ENCODE measurements around the gene ZNF740.
A peak's percentile ranks its signal among the peaks of the same experiment; 100 is the strongest.

The ZNF740 gene

GRCh38 chr12:53211476-53212381 lies 31.2 kb downstream of the ZNF740 start:
- H3K9me3 ChIP-seq (ENCODE audit: control insufficient read depth, low read length) = no peaks in the 10 kb centered on the region
- no peak overlapping the region for H3K27ac ChIP-seq (ENCODE audit: insufficient read depth, low read depth, low read length, poor library complexity, severe bottlenecking)
- WGBS, 2 experiments = 88% methylated on average over 13 of the region's 13 CpGs
- peaks cover 11% of the 10 kb centered on the region for H3K36me3 ChIP-seq (ENCODE audit: control insufficient read depth, insufficient read depth, low read length)
- H3K27me3 ChIP-seq (ENCODE audit: control insufficient read depth, insufficient read depth, low read length, poor library complexity, severe bottlenecking) = no peaks in the 10 kb centered on the region
- peaks cover 8% of the 10 kb centered on the region for H3K4me1 ChIP-seq (ENCODE audit: control insufficient read depth, insufficient read depth, low read length)
- H3K4me3 ChIP-seq (ENCODE audit: insufficient read depth, low read depth, low read length) = no peak overlapping the region

- Histone ChIP-seq H3K9me3 (ENCODE audit: control insufficient read depth, low read length) (no peaks in the 10 kb centered on the region), H3K4me1 (ENCODE audit: control insufficient read depth, insufficient read depth, low read length) (peaks cover 19% of the 10 kb centered on the region), H3K27me3 (ENCODE audit: control insufficient read depth, insufficient read depth, low read length, poor library complexity, severe bottlenecking) (peaks cover 6% of the 10 kb centered on the region), H3K4me3 (ENCODE audit: insufficient read depth, low read depth, low read length) (no peak overlapping the region), H3K36me3 (ENCODE audit: control insufficient read depth, insufficient read depth, low read length) (peaks cover 11% of the 10 kb centered on the region), H3K27ac (ENCODE audit: insufficient read depth, low read depth, low read length, poor library complexity, severe bottlenecking) (no peak overlapping the region)
- WGBS, 2 experiments = 72 to 76% methylated on average over 12 of the region's 12 CpGs
Observed at GRCh38 chr12:53212931-53213330, 32.4 kb downstream of the ZNF740 start.

- Histone ChIP-seq H3K4me3 (ENCODE audit: insufficient read depth, low read depth, low read length) (no peak overlapping the region), H3K27me3 (ENCODE audit: control insufficient read depth, insufficient read depth, low read length, poor library complexity, severe bottlenecking) (peaks cover 6% of the 10 kb centered on the region), H3K9me3 (ENCODE audit: control insufficient read depth, low read length) (no peaks in the 10 kb centered on the region), H3K4me1 (ENCODE audit: control insufficient read depth, insufficient read depth, low read length) (peaks cover 23% of the 10 kb centered on the region), H3K36me3 (ENCODE audit: control insufficient read depth, insufficient read depth, low read length) (peaks cover 11% of the 10 kb centered on the region), H3K27ac (ENCODE audit: insufficient read depth, low read depth, low read length, poor library complexity, severe bottlenecking) (no peak overlapping the region)
- WGBS, 2 experiments = 20 to 21% methylated on average over 14 of the region's 14 CpGs
Observed at GRCh38 chr12:53213348-53213747, 32.8 kb downstream of the ZNF740 start.

- no peak overlapping the region for H3K27ac ChIP-seq (ENCODE audit: insufficient read depth, low read depth, low read length, poor library complexity, severe bottlenecking)
- peaks cover 9% of the 10 kb centered on the region for H3K27me3 ChIP-seq (ENCODE audit: control insufficient read depth, insufficient read depth, low read length, poor library complexity, severe bottlenecking)
- H3K4me1 ChIP-seq (ENCODE audit: control insufficient read depth, insufficient read depth, low read length) = peaks cover 29% of the 10 kb centered on the region
- no peaks in the 10 kb centered on the region for H3K9me3 ChIP-seq (ENCODE audit: control insufficient read depth, low read length)
- peaks cover 11% of the 10 kb centered on the region for H3K36me3 ChIP-seq (ENCODE audit: control insufficient read depth, insufficient read depth, low read length)
- no peak overlapping the region for H3K4me3 ChIP-seq (ENCODE audit: insufficient read depth, low read depth, low read length)
- 89 to 92% methylated on average over 5 of the region's 5 CpGs for WGBS, 2 experiments
Observed at GRCh38 chr12:53214221-53214620, 33.7 kb downstream of the ZNF740 start.

- 88 to 89% methylated on average over 11 to 12 of the region's 12 CpGs for WGBS, 2 experiments
- Histone ChIP-seq H3K4me3 (ENCODE audit: insufficient read depth, low read depth, low read length) (no peak overlapping the region), H3K4me1 (ENCODE audit: control insufficient read depth, insufficient read depth, low read length) (peaks cover 32% of the 10 kb centered on the region), H3K27me3 (ENCODE audit: control insufficient read depth, insufficient read depth, low read length, poor library complexity, severe bottlenecking) (peaks cover 16% of the 10 kb centered on the region), H3K27ac (ENCODE audit: insufficient read depth, low read depth, low read length, poor library complexity, severe bottlenecking) (no peak overlapping the region), H3K9me3 (ENCODE audit: control insufficient read depth, low read length) (no peaks in the 10 kb centered on the region), H3K36me3 (ENCODE audit: control insufficient read depth, insufficient read depth, low read length) (peaks cover 11% of the 10 kb centered on the region)
Observed at GRCh38 chr12:53214687-53215455, 34.3 kb downstream of the ZNF740 start.

GRCh38 chr12:53215497-53215896 lies 35.0 kb downstream of the ZNF740 start:
- peaks cover 11% of the 10 kb centered on the region for H3K36me3 ChIP-seq (ENCODE audit: control insufficient read depth, insufficient read depth, low read length)
- no peak overlapping the region for H3K27ac ChIP-seq (ENCODE audit: insufficient read depth, low read depth, low read length, poor library complexity, severe bottlenecking)
- WGBS, 2 experiments = 92% methylated on average over 8 of the region's 8 CpGs
- peaks cover 16% of the 10 kb centered on the region for H3K27me3 ChIP-seq (ENCODE audit: control insufficient read depth, insufficient read depth, low read length, poor library complexity, severe bottlenecking)
- H3K9me3 ChIP-seq (ENCODE audit: control insufficient read depth, low read length) = no peaks in the 10 kb centered on the region
- H3K4me1 ChIP-seq (ENCODE audit: control insufficient read depth, insufficient read depth, low read length) = peaks cover 32% of the 10 kb centered on the region
- no peak overlapping the region for H3K4me3 ChIP-seq (ENCODE audit: insufficient read depth, low read depth, low read length)

GRCh38 chr12:53217051-53217930 lies 36.8 kb downstream of the ZNF740 start:
- peaks cover 35% of the 10 kb centered on the region for H3K4me1 ChIP-seq (ENCODE audit: control insufficient read depth, insufficient read depth, low read length)
- H3K27me3 ChIP-seq (ENCODE audit: control insufficient read depth, insufficient read depth, low read length, poor library complexity, severe bottlenecking) = peaks cover 16% of the 10 kb centered on the region
- H3K9me3 ChIP-seq (ENCODE audit: control insufficient read depth, low read length) = no peaks in the 10 kb centered on the region
- H3K36me3 ChIP-seq (ENCODE audit: control insufficient read depth, insufficient read depth, low read length) = peaks cover 11% of the 10 kb centered on the region
- WGBS, 2 experiments = 4 to 8% methylated on average over 19 of the region's 19 CpGs
- peak overlapping the region; percentile 21 for H3K27ac ChIP-seq (ENCODE audit: insufficient read depth, low read depth, low read length, poor library complexity, severe bottlenecking)
- H3K4me3 ChIP-seq (ENCODE audit: insufficient read depth, low read depth, low read length) = peak overlapping the region; percentile 19

GRCh38 chr12:53217931-53218307 lies 37.4 kb downstream of the ZNF740 start:
- Histone ChIP-seq H3K4me3 (ENCODE audit: insufficient read depth, low read depth, low read length) (peak overlapping the region; percentile 72), H3K27me3 (ENCODE audit: control insufficient read depth, insufficient read depth, low read length, poor library complexity, severe bottlenecking) (peaks cover 16% of the 10 kb centered on the region), H3K36me3 (ENCODE audit: control insufficient read depth, insufficient read depth, low read length) (peaks cover 9% of the 10 kb centered on the region), H3K4me1 (ENCODE audit: control insufficient read depth, insufficient read depth, low read length) (peaks cover 42% of the 10 kb centered on the region), H3K27ac (ENCODE audit: insufficient read depth, low read depth, low read length, poor library complexity, severe bottlenecking) (peak overlapping the region; percentile 39), H3K9me3 (ENCODE audit: control insufficient read depth, low read length) (no peaks in the 10 kb centered on the region)
- 10 to 13% methylated on average over 3 of the region's 3 CpGs for WGBS, 2 experiments

GRCh38 chr12:53218551-53219291 lies 38.2 kb downstream of the ZNF740 start:
- Histone ChIP-seq H3K27ac (ENCODE audit: insufficient read depth, low read depth, low read length, poor library complexity, severe bottlenecking) (no peak overlapping the region), H3K9me3 (ENCODE audit: control insufficient read depth, low read length) (no peaks in the 10 kb centered on the region), H3K36me3 (ENCODE audit: control insufficient read depth, insufficient read depth, low read length) (peaks cover 9% of the 10 kb centered on the region), H3K27me3 (ENCODE audit: control insufficient read depth, insufficient read depth, low read length, poor library complexity, severe bottlenecking) (peaks cover 16% of the 10 kb centered on the region), H3K4me3 (ENCODE audit: insufficient read depth, low read depth, low read length) (peak overlapping the region; percentile 72), H3K4me1 (ENCODE audit: control insufficient read depth, insufficient read depth, low read length) (peaks cover 50% of the 10 kb centered on the region)
- WGBS, 2 experiments = 2 to 3% methylated on average over 25 to 30 of the region's 30 CpGs
